Testis (tissue), 3 donors: ENCODE measurements around the gene PTPRE. TPM values are rescaled to one million over a fixed set of nuclear protein-coding genes. Genes with fewer than 3 reads are reported as not detected.

Source experiments
- DNase-seq: peaks from one replicate; pipeline ENCODE4 v3.0.0-alpha.2; 2019
- H3K27ac ChIP-seq, 2 donors: fragments of 200-600 bp; sonication (generic); one replicate each; pipeline ENCODE4 v1.5.1; 2019
- H3K27me3 ChIP-seq: fragments of 200-600 bp; sonication (generic); one replicate; pipeline ENCODE4 v1.5.1; 2019
- H3K36me3 ChIP-seq: fragments of 200-600 bp; sonication (generic); one replicate; pipeline ENCODE4 v1.5.1; 2017; ENCODE audit warnings: low read depth; ENCODE audit errors: missing control alignments
- H3K4me1 ChIP-seq: fragments of 200-600 bp; sonication (generic); one replicate; pipeline ENCODE4 v1.5.1; 2019
- H3K4me3 ChIP-seq, 2 donors: fragments of 200-600 bp; sonication (generic); one replicate each; pipeline ENCODE4 v1.5.1; 2017 to 2019
- H3K9me3 ChIP-seq: fragments of 200-600 bp; sonication (generic); one replicate; pipeline ENCODE4 v1.5.1; 2017
- POLR2A ChIP-seq: fragments of 450-650 bp; IDR thresholded peaks from one replicate; pipeline ENCODE4 v1.6.1; 2017; ENCODE audit warnings: antibody characterized with exemption, mild to moderate bottlenecking, moderate library complexity
- WGBS, 2 donors: methylation state at CpG; one replicate each; pipeline ENCODE4 v1.1.5; 2018; 5-methylcytosine and 5-hydroxymethylcytosine counted together
- intact Hi-C: fragments of 100-400 bp; cut with DNase I; formaldehyde crosslinking; loops from one replicate; pipeline ENCODE4 v1.15.1; 2023; ENCODE audit warnings: low total_unique reads
- polyA plus RNA-seq: library from polyadenylated mRNA; stranded (reverse); fragments of 350-450 nt; fragmentation: Illumina TruSeq; extraction: RNeasy Lipid Tissue Mini Kit (QIAGEN cat#74804); gene quantifications from one replicate; pipeline ENCODE4 v1.2.3, GENCODE V29; 2014; ENCODE audit warnings: low read depth, low replicate concordance; ENCODE audit not compliant: insufficient read depth
- total RNA-seq, 2 donors: library from RNA; depleted of rRNA; stranded (reverse); fragments of >200 nt; gene quantifications; one replicate each; pipeline ENCODE4 v1.2.3, GENCODE V29; 2016
- TF ChIP-seq, protein P1 (sequence below), 3 experiments: fragments of 450-650 bp in 2 of 3; fragments of 200-600 bp in 1 of 3; sonication (generic) in 1 of 3; IDR thresholded peaks; one replicate each; pipeline ENCODE4 v1.5.1; 2016 to 2019; ENCODE audit warnings: antibody characterized with exemption in 3 of 3, mild to moderate bottlenecking in 2 of 3, moderate library complexity in 1 of 3

Gene PTPRE
- total and polyA plus RNA-seq, 3 donors from 2014 or later, result 10.0 to 26.6 (median 15.3) TPM

DNA sequence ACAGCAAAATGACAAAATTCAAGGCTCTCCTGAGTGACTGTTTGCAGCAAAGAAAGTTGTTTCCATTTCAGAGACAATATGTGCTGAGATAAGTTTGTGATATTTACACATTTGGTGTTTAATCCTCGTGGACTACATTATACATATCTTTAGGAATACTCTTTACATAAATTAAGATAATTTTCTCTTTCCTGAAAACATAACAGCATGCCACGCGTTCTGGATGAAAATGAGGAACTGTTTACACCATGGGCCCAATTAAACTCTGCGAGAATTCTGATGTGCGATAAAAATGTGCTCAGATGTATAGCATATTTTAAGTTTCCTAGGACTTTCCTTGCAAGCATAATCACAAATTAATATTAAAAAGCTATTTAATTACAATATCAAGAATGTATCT lies 26.4 kb downstream of the PTPRE start:
- Histone ChIP-seq H3K27ac (no peak overlapping the region), H3K27me3 (no peaks in the 10 kb centered on the region), H3K36me3 (no peaks in the 10 kb centered on the region), H3K4me1 (no peaks in the 10 kb centered on the region), H3K9me3 (no peaks in the 10 kb centered on the region), H3K4me3 (no peak overlapping the region)
- 84 to 90% methylated on average over 5 of the region's 5 CpGs for WGBS, 2 donors
- DNase-seq, result no peak
- intact Hi-C loops, result no loop called here
- no peak for TF ChIP-seq POLR2A
- TF ChIP-seq, protein P1, sequence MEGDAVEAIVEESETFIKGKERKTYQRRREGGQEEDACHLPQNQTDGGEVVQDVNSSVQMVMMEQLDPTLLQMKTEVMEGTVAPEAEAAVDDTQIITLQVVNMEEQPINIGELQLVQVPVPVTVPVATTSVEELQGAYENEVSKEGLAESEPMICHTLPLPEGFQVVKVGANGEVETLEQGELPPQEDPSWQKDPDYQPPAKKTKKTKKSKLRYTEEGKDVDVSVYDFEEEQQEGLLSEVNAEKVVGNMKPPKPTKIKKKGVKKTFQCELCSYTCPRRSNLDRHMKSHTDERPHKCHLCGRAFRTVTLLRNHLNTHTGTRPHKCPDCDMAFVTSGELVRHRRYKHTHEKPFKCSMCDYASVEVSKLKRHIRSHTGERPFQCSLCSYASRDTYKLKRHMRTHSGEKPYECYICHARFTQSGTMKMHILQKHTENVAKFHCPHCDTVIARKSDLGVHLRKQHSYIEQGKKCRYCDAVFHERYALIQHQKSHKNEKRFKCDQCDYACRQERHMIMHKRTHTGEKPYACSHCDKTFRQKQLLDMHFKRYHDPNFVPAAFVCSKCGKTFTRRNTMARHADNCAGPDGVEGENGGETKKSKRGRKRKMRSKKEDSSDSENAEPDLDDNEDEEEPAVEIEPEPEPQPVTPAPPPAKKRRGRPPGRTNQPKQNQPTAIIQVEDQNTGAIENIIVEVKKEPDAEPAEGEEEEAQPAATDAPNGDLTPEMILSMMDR (IDR thresholded peaks at IDR 0.05), result no peak

DNA sequence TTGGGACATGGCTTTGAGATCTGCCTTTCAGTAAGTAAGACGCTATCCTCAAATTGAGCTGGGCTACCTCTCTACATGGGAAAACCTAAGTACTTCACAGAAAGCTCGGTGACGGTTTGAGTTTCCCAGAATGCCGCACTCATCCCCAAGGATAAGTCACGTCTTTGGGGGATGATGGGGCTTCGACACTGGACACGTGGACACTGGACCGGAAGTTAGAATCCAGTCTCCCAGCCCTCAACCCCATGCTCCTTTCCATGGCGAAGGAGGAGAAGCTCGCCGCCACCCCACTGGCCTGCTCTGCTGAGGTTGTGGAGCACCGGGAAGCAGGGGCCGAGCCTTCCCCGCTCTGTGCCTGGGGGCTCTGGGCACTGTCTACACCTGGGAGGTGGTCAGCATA lies 27.5 kb downstream of the PTPRE start:
- Histone ChIP-seq H3K27me3 (no peaks in the 10 kb centered on the region), H3K4me1 (no peaks in the 10 kb centered on the region), H3K9me3 (no peaks in the 10 kb centered on the region), H3K27ac (no peak overlapping the region), H3K4me3 (no peak overlapping the region), H3K36me3 (no peaks in the 10 kb centered on the region)
- TF ChIP-seq, protein P1 (IDR thresholded peaks at IDR 0.05), result no peak
- no peak for TF ChIP-seq POLR2A
- intact Hi-C loops, result no loop called here
- WGBS, 2 donors, result 79% methylated on average over 7 to 14 of the region's 14 CpGs
- DNase-seq, result peak; percentile 33

DNA sequence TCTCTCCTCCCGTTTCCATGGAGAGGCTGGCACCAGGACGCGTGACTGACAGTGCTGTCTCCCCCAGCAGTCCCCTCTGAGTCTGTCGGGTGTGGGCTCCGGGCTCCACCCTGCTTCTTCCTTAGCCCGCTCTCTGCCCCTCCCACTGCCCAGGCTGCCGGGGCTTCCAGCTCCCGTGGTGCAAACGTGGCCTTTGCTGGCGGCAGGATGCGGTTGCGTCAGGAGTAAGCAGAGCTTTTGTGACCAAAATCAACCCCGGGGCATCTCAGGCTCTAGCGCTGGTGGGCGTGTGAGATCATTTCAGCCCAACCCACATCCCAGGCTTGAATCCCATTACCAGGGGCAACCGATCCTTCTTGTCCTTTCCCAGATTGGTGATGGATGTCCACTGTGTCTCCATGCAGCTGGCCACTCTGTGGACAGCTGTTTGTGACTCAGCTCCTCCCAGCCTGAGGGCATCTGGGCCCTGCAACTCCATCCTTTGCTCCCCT lies 28.2 kb downstream of the PTPRE start:
- H3K27me3 ChIP-seq, result no peaks in the 10 kb centered on the region
- H3K9me3 ChIP-seq, result no peaks in the 10 kb centered on the region
- H3K27ac ChIP-seq, result no peak overlapping the region
- DNase-seq, result no peak
- no peaks in the 10 kb centered on the region for H3K36me3 ChIP-seq
- no peaks in the 10 kb centered on the region for H3K4me1 ChIP-seq
- WGBS, 2 donors, result 55 to 78% methylated on average over 16 of the region's 16 CpGs
- TF ChIP-seq, protein P1 (IDR thresholded peaks at IDR 0.05), result no peak
- no peak for TF ChIP-seq POLR2A
- intact Hi-C loops, result no loop called here
- H3K4me3 ChIP-seq, result no peak overlapping the region

GRCh38 chr10:127937069-127937468 lies 30.2 kb downstream of the PTPRE start:
- TF ChIP-seq, protein P1 (IDR thresholded peaks at IDR 0.05), result no peak
- DNase-seq, result no peak

GRCh38 chr10:127937915-127938463 lies 31.1 kb downstream of the PTPRE start:
- intact Hi-C loops, result no loop called here
- no peaks in the 10 kb centered on the region for H3K36me3 ChIP-seq
- no peak overlapping the region for H3K4me3 ChIP-seq
- no peak for TF ChIP-seq POLR2A
- TF ChIP-seq, protein P1 (IDR thresholded peaks at IDR 0.05), result no peak
- WGBS, 2 donors, result 64 to 70% methylated on average over 5 of the region's 5 CpGs
- H3K9me3 ChIP-seq, result no peaks in the 10 kb centered on the region
- H3K4me1 ChIP-seq, result peaks cover 9% of the 10 kb centered on the region
- DNase-seq, result no peak
- no peaks in the 10 kb centered on the region for H3K27me3 ChIP-seq
- H3K27ac ChIP-seq, result no peak overlapping the region

More at GRCh38 chr10:127937069-127937468, 30.2 kb downstream of the PTPRE start:
- no peaks in the 10 kb centered on the region for H3K36me3 ChIP-seq
- peaks cover 9% of the 10 kb centered on the region for H3K4me1 ChIP-seq
- H3K4me3 ChIP-seq, result no peak overlapping the region
- no peak overlapping the region for H3K27ac ChIP-seq
- intact Hi-C loops, result no loop called here
- H3K27me3 ChIP-seq, result no peaks in the 10 kb centered on the region
- no peaks in the 10 kb centered on the region for H3K9me3 ChIP-seq
